ENCODE data around the gene EXTL1.
A peak's percentile ranks its signal among the peaks of the same experiment; 100 is the strongest.

The EXTL1 gene

GRCh38 chr1:25996966-25997827, 24.4 kb upstream of the EXTL1 start:
- peak; percentile 37 for DNase-seq (ENCODE audit: low read depth)

- peak; percentile 99 for DNase-seq (ENCODE audit: low read depth)
Observed at GRCh38 chr1:25997828-25998761, 23.5 kb upstream of the EXTL1 start, which contains the start of gene PAFAH2. Gene PAFAH2, minus strand, starts transcription at chr1:25998063. Its CDS starts 7,247 bp downstream, at chr1:25990816.

- no peak for DNase-seq (ENCODE audit: low read depth)
Observed at GRCh38 chr1:25999041-25999800, 22.4 kb upstream of the EXTL1 start.

GRCh38 chr1:26003262-26003661, 18.3 kb upstream of the EXTL1 start:
- no peak for DNase-seq (ENCODE audit: low read depth)

GRCh38 chr1:26003756-26004155, 17.8 kb upstream of the EXTL1 start:
- DNase-seq (ENCODE audit: low read depth): no peak

GRCh38 chr1:26005434-26006105, 16.0 kb upstream of the EXTL1 start:
- no peak for DNase-seq (ENCODE audit: low read depth)

- no peak for DNase-seq (ENCODE audit: low read depth)
Observed at GRCh38 chr1:26006710-26007109, 14.9 kb upstream of the EXTL1 start.

- no peak for DNase-seq (ENCODE audit: low read depth)
Observed at GRCh38 chr1:26009796-26010447, 11.7 kb upstream of the EXTL1 start.

- DNase-seq (ENCODE audit: low read depth): no peak
Observed at GRCh38 chr1:26010825-26011224, 10.8 kb upstream of the EXTL1 start.

- DNase-seq (ENCODE audit: low read depth): no peak
Observed at GRCh38 chr1:26012864-26013263, 8.7 kb upstream of the EXTL1 start.

GRCh38 chr1:26014179-26014578, 7.4 kb upstream of the EXTL1 start:
- DNase-seq (ENCODE audit: low read depth): no peak

GRCh38 chr1:26015358-26015757, 6.2 kb upstream of the EXTL1 start:
- no peak for DNase-seq (ENCODE audit: low read depth)

GRCh38 chr1:26016258-26016952, 5.2 kb upstream of the EXTL1 start:
- no peak for DNase-seq (ENCODE audit: low read depth)

- DNase-seq (ENCODE audit: low read depth): no peak
Observed at GRCh38 chr1:26016953-26017545, 4.5 kb upstream of the EXTL1 start.

GRCh38 chr1:26017606-26018005, 4.0 kb upstream of the EXTL1 start:
- no peak for DNase-seq (ENCODE audit: low read depth)

- DNase-seq (ENCODE audit: low read depth): no peak
Observed at GRCh38 chr1:26019641-26020315, 1.8 kb upstream of the EXTL1 start.

GRCh38 chr1:26020330-26020768, 1.2 kb upstream of the EXTL1 start:
- no peak for DNase-seq (ENCODE audit: low read depth)

- DNase-seq (ENCODE audit: low read depth): no peak
Observed at GRCh38 chr1:26020941-26021646, 481 bp upstream of the EXTL1 start.

- DNase-seq (ENCODE audit: low read depth): no peak
Observed at GRCh38 chr1:26022404-26022779, 817 bp downstream of the EXTL1 start.
